ENCODE data around the gene ARHGAP21.

ARHGAP21 gene

DNA sequence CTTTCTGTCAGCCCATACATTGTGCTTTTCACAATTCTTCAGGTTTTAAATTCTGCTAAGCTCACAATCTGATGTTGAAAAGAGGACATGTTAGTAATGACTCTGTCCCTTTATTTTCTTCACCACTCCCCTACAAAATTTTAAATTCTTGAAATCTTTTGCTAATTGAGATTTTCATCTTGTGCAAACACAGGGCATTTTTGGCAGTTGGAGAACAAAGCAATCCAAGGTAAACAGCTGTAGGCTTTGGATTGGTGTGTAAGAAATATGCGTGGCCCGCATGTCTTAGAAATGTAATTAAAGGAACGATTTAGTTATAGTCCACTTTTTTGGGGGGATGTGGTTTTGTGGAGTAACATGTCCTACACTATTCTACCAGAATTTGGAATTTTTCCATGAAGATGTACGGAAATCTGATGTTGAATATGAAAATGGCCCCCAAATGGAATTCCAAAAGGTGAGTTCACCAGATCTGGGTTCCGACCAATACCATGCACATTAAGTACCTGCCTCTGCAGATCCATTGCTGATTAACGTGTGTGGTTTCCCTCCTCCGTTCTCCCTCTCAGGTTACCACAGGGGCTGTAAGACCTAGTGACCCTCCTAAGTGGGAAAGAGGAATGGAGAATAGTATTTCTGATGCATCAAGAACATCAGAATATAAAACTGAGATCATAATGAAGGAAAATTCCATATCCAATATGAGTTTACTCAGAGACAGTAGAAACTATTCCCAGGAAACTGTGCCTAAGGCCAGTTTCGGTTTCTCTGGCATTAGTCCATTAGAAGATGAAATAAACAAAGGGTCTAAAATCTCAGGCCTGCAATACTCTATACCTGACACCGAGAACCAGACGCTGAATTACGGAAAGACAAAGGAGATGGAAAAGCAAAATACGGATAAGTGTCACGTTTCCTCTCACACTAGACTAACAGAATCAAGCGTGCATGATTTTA, 181.1 kb downstream of the ARHGAP21 start:
- no peak for DNase-seq (ENCODE audit: low read depth, low spot score)

- no peak for DNase-seq (ENCODE audit: low read depth, low spot score)
Measured at GRCh38 chr10:24541239-24541753, 182.4 kb downstream of the ARHGAP21 start.

DNA sequence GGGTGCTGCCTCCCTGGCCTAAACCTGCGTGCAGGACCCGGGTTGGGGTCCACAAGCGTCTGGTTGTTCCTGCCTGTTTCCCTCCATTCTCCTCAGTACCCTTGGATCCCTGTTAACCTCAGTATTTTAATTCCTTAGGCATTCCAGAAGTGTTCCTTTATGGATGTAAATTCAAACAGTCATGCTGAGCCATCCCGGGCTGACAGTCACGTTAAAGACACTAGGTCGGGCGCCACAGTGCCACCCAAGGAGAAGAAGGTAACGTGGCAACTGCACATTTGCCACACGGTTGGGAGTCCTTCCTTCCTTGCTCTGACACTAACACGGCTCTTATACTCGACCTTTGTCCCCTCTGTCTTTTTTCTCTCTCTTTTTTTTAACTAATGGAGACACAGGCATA, 187.1 kb downstream of the ARHGAP21 start:
- DNase-seq (ENCODE audit: low read depth, low spot score): no peak

DNA sequence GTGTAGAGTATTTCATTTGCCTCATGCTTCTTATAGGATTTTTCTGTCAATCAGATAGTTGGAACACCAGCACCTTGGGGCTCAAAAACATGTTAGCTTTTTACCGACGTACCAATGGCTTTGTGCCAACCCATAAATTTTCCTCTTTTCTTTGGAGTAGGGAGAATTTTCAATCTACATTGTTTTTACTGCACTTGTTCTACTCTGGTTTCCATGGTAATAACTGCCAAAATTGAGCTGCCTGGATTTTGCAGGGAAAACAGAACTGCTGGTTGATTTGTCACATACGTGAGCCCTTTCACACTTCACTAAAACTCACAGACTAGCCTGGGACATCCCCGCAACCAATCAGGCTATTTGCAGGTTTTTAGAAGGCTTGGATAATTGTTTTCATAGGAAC, 189.7 kb downstream of the ARHGAP21 start:
- no peak for DNase-seq (ENCODE audit: low read depth, low spot score)
